ENCODE results near the gene PRKACB.

- TF ChIP-seq CTCF (conservative IDR thresholded peaks at IDR 0.05; ENCODE audit: low read length) (no peak), EZH2phosphoT487 (IDR thresholded peaks at IDR 0.05; ENCODE audit: borderline replicate concordance, low read depth, low read length) (no peak)
Measured at GRCh38 chr1:84101204-84101603, 42.9 kb upstream of the PRKACB start.
